K562 (cell line): ENCODE results near the gene HSPA1B. TPM values are rescaled to one million over a fixed set of nuclear protein-coding genes. Genes with fewer than 3 reads are reported as not detected.

Source experiments
- CTCFL ChIP-seq: IDR thresholded peaks from 2 replicates; pipeline ENCODE4 v1.6.1; 2011; ENCODE audit warnings: borderline replicate concordance, low read depth, mild to moderate bottlenecking, moderate library complexity, low read length; ENCODE audit not compliant: insufficient read depth, poor library complexity, severe bottlenecking
- DLX4 ChIP-seq: fragments of 250-450 bp; sonication (Bioruptor Pico); IDR thresholded peaks from 2 replicates; pipeline ENCODE4 v1.6.1; 2021; ENCODE audit warnings: mild to moderate bottlenecking
- FUS ChIP-seq: fragments of 200-400 bp; formaldehyde crosslinking; optimal IDR thresholded peaks from 2 replicates; pipeline ENCODE3; 2017; ENCODE audit warnings: low read depth, low read length
- GTF2E2 ChIP-seq: fragments of 200-800 bp; sonication (Bioruptor generic); IDR thresholded peaks from 2 replicates; pipeline ENCODE4 v1.6.1; 2016; ENCODE audit warnings: missing genetic modification characterization, missing compliant biosample characterization
- MBD2 ChIP-seq: sonication (generic); IDR thresholded peaks from 2 replicates; pipeline ENCODE4 v1.6.1; 2016; ENCODE audit warnings: low read depth, borderline replicate concordance
- PTBP1 ChIP-seq: fragments of 200-400 bp; formaldehyde crosslinking; IDR thresholded peaks from 2 replicates; pipeline ENCODE4 v1.6.1; 2017; ENCODE audit warnings: low read depth, low read length
- ZBTB34 ChIP-seq: fragments of 250-450 bp; sonication (Bioruptor Pico); IDR thresholded peaks from 2 replicates; pipeline ENCODE4 v1.8.0; 2021; ENCODE audit warnings: mild to moderate bottlenecking, moderate library complexity
- ZNF280A ChIP-seq: fragments of 450-650 bp; IDR thresholded peaks from 2 replicates; pipeline ENCODE4 v1.6.1; 2018; ENCODE audit warnings: mild to moderate bottlenecking, low read depth; ENCODE audit not compliant: partially characterized antibody
- ZNF318 ChIP-seq, 2 experiments: fragments of 450-650 bp; IDR thresholded peaks; 2 replicates each; pipeline ENCODE4 v1.6.1; 2016; ENCODE audit warnings: mild to moderate bottlenecking in 2 of 2, borderline replicate concordance in 1 of 2, low read depth in 1 of 2, moderate library complexity in 1 of 2
- ZNF431 ChIP-seq: sonication (generic); formaldehyde crosslinking; IDR thresholded peaks from 2 replicates; pipeline ENCODE4 v1.8.0; 2022; ENCODE audit warnings: mild to moderate bottlenecking, missing genetic modification reagents
- polyA plus RNA-seq, 8 experiments: library from polyadenylated mRNA; depleted of rRNA in 4 of 8; stranded (reverse) in 5 of 8; unstranded in 3 of 8; fragments of >200 nt; fragmentation: Nextera tagmentation in 2 of 8; fragmentation: Illumina TruSeq in 1 of 8; extraction: Ambion mirVana in 2 of 8; extraction: Trizol in 1 of 8; gene quantifications; 2 replicates each; pipeline versions ENCODE4 v1.2.1 to v1.2.3, GENCODE V29; 2011 to 2014; ENCODE audit warnings: inconsistent platforms in 1 of 8, missing spikeins in 1 of 8
- total RNA-seq, 7 experiments: library from RNA; depleted of rRNA in 6 of 7; stranded (reverse); fragments of >200 nt in 6 of 7; fragmentation: Illumina TruSeq in 2 of 7; extraction: Trizol in 2 of 7; gene quantifications; 2 replicates each; pipeline versions ENCODE4 v1.2.1 to v1.2.3, GENCODE V29; 2011 to 2021; ENCODE audit warnings: low replicate concordance in 1 of 7

HSPA1B gene
- total and polyA plus RNA-seq, 9 of the 15 experiments (the other 6 are each of a cell fraction or from before 2014, with no cell fraction given): 0.27 to 227 (median 51.2) TPM

GRCh38 chr6:31795616-31796298 is 31.8 kb upstream of the HSPA1B start, which contains the start of gene VARS1 (continued):
- no peak for TF ChIP-seq ZNF318 (IDR thresholded peaks at IDR 0.05; ENCODE audit: borderline replicate concordance in 1 of 2, low read depth in 1 of 2)
- TF ChIP-seq FUS: peak; percentile 97
- TF ChIP-seq ZNF431 (CRISPR knock-in tag): 0 out of 2 replicates have a peak, but pooled peaks have one; percentile 69
- peak; percentile 100 for TF ChIP-seq CTCFL
- TF ChIP-seq MBD2: peak; percentile 53; the same call in 1 of the 2 replicates
- no peak for TF ChIP-seq DLX4 (CRISPR knock-in tag)
- TF ChIP-seq GTF2E2 (tag): peak; percentile 96; the same call in 1 of the 2 replicates
- 0 out of 2 replicates have a peak, but pooled peaks have one; percentile 4 for TF ChIP-seq PTBP1
- TF ChIP-seq ZNF280A: no peak
- TF ChIP-seq ZBTB34: no peak
